Common myeloid progenitor, CD34-positive (primary cell): ENCODE data around the gene FUT8.

ENCODE experiments used
- CTCF ChIA-PET: fragments of 350-600 bp; sonication (Branson Sonifier 250); formaldehyde crosslinking; loops from one replicate; lab custom pipeline; 2021; ENCODE audit warnings: antibody characterized with exemption; lab: Charles Lee
- POLR2A ChIA-PET: fragments of 350-600 bp; sonication (Branson Sonifier 250); formaldehyde crosslinking; loops from one replicate; lab custom pipeline; 2021; ENCODE audit warnings: antibody characterized with exemption; lab: Charles Lee
- DNase-seq, 3 donors: peaks; one replicate each; pipeline versions ENCODE4 v3.0.0 to v3.0.0-alpha.2; 2013
- H3K27ac ChIP-seq, 2 experiments: 1 replicate in 1 of 2; 2 replicates in 1 of 2; pipeline ENCODE4 v1.7.0; 2013; ENCODE audit warnings: inconsistent platforms in 2 of 2, low read length in 2 of 2, mild to moderate bottlenecking in 2 of 2, low read depth in 1 of 2, moderate library complexity in 1 of 2; ENCODE audit not compliant: severe bottlenecking in 2 of 2, insufficient read depth in 1 of 2, poor library complexity in 1 of 2
- H3K27me3 ChIP-seq, 5 experiments: replicated peaks in 2 of 5; 1 replicate in 3 of 5; 2 replicates in 2 of 5; pipeline versions ENCODE4 v1.6.1 to v1.7.0; 2013; ENCODE audit warnings: low read length in 4 of 5, mild to moderate bottlenecking in 2 of 5, moderate library complexity in 2 of 5, inconsistent platforms in 1 of 5; ENCODE audit not compliant: insufficient read depth in 5 of 5, control insufficient read depth in 4 of 5
- H3K36me3 ChIP-seq, 4 experiments: 1 replicate in 2 of 4; 2 replicates in 2 of 4; pipeline versions ENCODE4 v1.6.1 to v1.7.0; 2013; ENCODE audit warnings: low read length in 3 of 4, control low read depth in 1 of 4, mild to moderate bottlenecking in 1 of 4; ENCODE audit not compliant: control insufficient read depth in 4 of 4, insufficient read depth in 4 of 4
- H3K4me1 ChIP-seq, 4 experiments: 1 replicate in 3 of 4; 2 replicates in 1 of 4; pipeline versions ENCODE4 v1.6.1 to v1.7.1; 2013; ENCODE audit warnings: low read length in 3 of 4, mild to moderate bottlenecking in 3 of 4, control low read depth in 1 of 4, inconsistent platforms in 1 of 4, moderate library complexity in 1 of 4; ENCODE audit not compliant: control insufficient read depth in 4 of 4, insufficient read depth in 4 of 4; ENCODE audit errors: control extremely low read depth in 1 of 4
- H3K4me3 ChIP-seq, 7 experiments: 1 replicate in 4 of 7; 2 replicates in 3 of 7; pipeline versions ENCODE4 v1.5.1 to v1.7.0; 2013; ENCODE audit warnings: mild to moderate bottlenecking in 7 of 7, low read length in 6 of 7, moderate library complexity in 6 of 7, inconsistent platforms in 2 of 7, low read depth in 2 of 7, control low read depth in 1 of 7; ENCODE audit not compliant: insufficient read depth in 4 of 7, control insufficient read depth in 1 of 7; ENCODE audit errors: extremely low read depth in 1 of 7
- H3K9me3 ChIP-seq, 5 experiments: 1 replicate in 4 of 5; 2 replicates in 1 of 5; pipeline versions ENCODE4 v1.6.1 to v1.7.1; 2013; ENCODE audit warnings: low read length in 4 of 5, mild to moderate bottlenecking in 2 of 5, inconsistent platforms in 1 of 5, low read depth in 1 of 5, moderate library complexity in 1 of 5; ENCODE audit not compliant: control insufficient read depth in 4 of 5, insufficient read depth in 2 of 5; ENCODE audit errors: control extremely low read depth in 1 of 5
- WGBS: methylation state at CpG from one replicate; pipeline ENCODE4 v1.1.5; 2013; ENCODE audit not compliant: insufficient coverage; 5-methylcytosine and 5-hydroxymethylcytosine counted together

Gene FUT8

DNA sequence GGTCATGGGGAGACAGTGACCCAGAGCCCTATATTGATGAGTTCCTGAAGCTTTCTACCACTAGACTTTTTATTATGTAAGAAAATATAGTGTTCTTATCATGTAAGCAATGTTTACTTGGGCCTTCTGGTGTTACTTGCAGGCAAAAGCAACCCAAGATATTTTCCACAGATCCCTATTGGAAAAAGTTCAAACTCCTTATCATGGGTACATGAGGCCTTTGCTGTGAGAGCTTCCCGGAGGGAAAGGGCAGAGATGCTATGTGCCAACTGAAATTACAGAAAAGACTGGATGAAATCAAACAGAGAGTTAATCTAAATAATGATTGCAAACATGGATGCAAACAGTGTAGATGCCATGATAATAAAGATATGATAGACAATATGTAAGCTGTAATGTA lies 361.5 kb downstream of the FUT8 start:
- WGBS: 100% methylated on average over 1 of the region's 1 CpG
- Histone ChIP-seq H3K9me3 (peaks cover 0 to under 1% (median 0%) of the 10 kb centered on the region in 5 experiments), H3K27me3 (peaks cover 0 to 2% (median 0%) of the 10 kb centered on the region in 5 experiments), H3K4me3 (no peak overlapping the region), H3K4me1 (peaks cover 2 to 15% (median 14%) of the 10 kb centered on the region in 4 experiments), H3K36me3 (no peaks in the 10 kb centered on the region), H3K27ac (no peak overlapping the region)
- POLR2A ChIA-PET: no interaction called here
- CTCF ChIA-PET: no interaction called here
- DNase-seq: no peak

DNA sequence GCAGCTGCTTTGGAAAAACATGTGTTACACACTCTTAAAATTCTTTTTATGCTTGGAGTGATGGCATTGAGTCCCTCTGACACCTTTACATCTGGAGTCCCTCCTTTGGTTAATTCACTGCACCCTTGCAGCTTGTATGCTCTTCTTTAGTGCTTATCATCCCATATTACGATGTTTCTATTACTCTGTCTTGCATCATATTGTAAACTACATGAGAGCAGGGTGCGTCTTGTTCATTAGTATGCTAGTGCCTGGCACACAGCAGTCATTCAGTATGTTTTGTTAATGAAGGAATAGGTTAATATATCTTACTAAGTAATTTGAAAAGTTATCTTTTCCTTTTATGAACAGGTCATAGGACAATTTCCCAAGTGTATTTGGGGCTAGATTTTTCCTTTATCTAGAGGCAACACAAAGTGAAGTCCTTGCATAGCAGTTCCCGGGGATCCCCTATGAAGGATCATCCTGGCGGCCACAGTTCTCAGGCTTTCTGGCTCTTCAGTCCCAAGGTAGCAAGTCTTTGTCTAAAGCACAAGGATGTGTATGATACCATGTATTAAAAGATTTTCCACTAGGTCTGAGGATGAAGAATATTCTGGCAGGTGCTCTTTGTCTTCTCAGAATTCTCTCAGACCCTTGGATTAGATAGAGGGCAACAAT lies 363.8 kb downstream of the FUT8 start:
- H3K9me3 ChIP-seq: no peaks in the 10 kb centered on the region
- WGBS: 100% methylated on average over 2 of the region's 4 CpGs
- ChIA-PET POLR2A (no interaction called here), CTCF (no interaction called here)
- no peaks in the 10 kb centered on the region for H3K36me3 ChIP-seq
- H3K4me1 ChIP-seq: peaks cover 2 to 15% (median 14%) of the 10 kb centered on the region in 4 experiments
- peaks cover 0 to 2% (median 0%) of the 10 kb centered on the region in 5 experiments for H3K27me3 ChIP-seq
- H3K4me3 ChIP-seq: no peak overlapping the region
- DNase-seq: no peak
- H3K27ac ChIP-seq: no peak overlapping the region

GRCh38 chr14:65780566-65780965 lies 368.0 kb downstream of the FUT8 start:
- Histone ChIP-seq H3K4me1 (no peaks in the 10 kb centered on the region), H3K27me3 (peaks cover 0 to 2% (median 0%) of the 10 kb centered on the region in 5 experiments), H3K36me3 (no peaks in the 10 kb centered on the region), H3K9me3 (no peaks in the 10 kb centered on the region), H3K27ac (no peak overlapping the region), H3K4me3 (no peak overlapping the region)
- POLR2A ChIA-PET: no interaction called here
- 86% methylated on average over 1 of the region's 2 CpGs for WGBS
- CTCF ChIA-PET: no interaction called here
- no peak for DNase-seq

DNA sequence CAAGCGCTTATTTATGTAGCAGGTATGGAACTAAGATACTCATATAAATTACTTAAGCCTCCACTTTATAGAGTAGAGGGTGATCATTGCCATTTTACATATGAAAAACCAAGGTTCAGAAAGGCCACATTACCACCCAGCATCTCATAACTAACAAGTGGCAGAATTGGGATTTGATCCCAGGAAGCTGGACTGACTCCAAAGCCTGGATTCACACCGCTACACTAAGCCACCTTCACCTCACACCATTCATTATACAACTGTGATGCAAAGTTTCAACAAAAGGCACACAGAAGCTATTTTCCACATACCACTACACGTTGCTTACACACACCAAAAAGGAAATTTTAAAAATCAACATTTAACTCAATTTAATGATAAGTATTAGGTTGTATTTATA lies 370.6 kb downstream of the FUT8 start:
- peaks cover 0 to 2% (median 0%) of the 10 kb centered on the region in 5 experiments for H3K27me3 ChIP-seq
- no peak overlapping the region for H3K27ac ChIP-seq
- no peak overlapping the region for H3K4me3 ChIP-seq
- no peaks in the 10 kb centered on the region for H3K4me1 ChIP-seq
- H3K9me3 ChIP-seq: no peaks in the 10 kb centered on the region
- 100% methylated on average over 1 of the region's 3 CpGs for WGBS
- CTCF ChIA-PET: no interaction called here
- no peak for DNase-seq
- H3K36me3 ChIP-seq: no peaks in the 10 kb centered on the region
- POLR2A ChIA-PET: interaction anchor here (0.6 kb wide), 1 partner anchor 11 kb away, joined by 3 read pairs; no protein-coding TSS in a partner anchor

DNA sequence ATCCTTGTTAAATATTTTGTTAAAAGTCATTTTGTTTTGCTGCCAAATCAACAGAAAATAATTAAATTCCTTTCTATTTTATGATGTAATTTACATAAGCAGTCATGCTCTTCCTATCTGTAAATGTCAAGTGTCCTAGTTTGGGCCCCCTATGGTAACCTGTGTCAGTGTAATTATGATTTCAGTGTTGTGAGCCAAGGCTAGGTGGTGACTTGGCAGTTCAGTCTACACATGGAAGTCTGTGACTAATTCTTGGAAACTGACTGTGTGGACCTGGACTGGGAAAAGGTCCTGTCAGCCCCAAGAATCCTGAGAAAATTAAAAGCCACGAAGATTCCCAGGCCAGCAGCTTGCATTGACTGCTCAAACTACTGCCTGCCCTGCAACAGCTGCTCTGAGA lies 371.0 kb downstream of the FUT8 start:
- H3K36me3 ChIP-seq: no peaks in the 10 kb centered on the region
- no peak overlapping the region for H3K4me3 ChIP-seq
- DNase-seq: no peak
- H3K27me3 ChIP-seq: peaks cover 0 to 2% (median 0%) of the 10 kb centered on the region in 5 experiments
- H3K27ac ChIP-seq: no peak overlapping the region
- no CpG with 5 or more reads among the region's 1 CpG for WGBS
- no peaks in the 10 kb centered on the region for H3K4me1 ChIP-seq
- CTCF ChIA-PET: no interaction called here
- H3K9me3 ChIP-seq: no peaks in the 10 kb centered on the region
- POLR2A ChIA-PET: interaction anchor here (0.6 kb wide), 1 partner anchor 11 kb away, joined by 3 read pairs; no protein-coding TSS in a partner anchor

DNA sequence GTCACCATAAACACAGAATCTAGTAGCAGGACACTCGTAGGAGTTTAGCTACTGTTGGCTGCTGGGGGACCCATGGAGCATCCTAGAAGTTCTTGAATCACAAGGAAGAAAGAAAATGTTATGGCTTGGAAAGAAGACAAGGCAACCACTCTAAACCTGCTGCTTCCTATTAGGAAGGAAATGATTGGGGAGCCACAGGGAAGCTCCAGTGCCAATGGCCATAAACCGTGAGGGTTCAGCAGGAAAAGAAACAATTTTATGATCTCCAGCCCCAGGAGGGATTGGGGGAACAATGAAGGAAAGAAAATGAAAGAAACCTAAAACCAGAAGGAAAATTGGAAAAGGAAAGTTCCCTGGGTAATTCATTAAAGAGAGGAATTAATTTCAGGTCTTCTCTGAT lies 372.0 kb downstream of the FUT8 start:
- H3K4me1 ChIP-seq: no peaks in the 10 kb centered on the region
- WGBS: 92% methylated on average over 2 of the region's 2 CpGs
- ChIA-PET POLR2A (no interaction called here), CTCF (no interaction called here)
- H3K27me3 ChIP-seq: peaks cover 0 to 2% (median 0%) of the 10 kb centered on the region in 5 experiments
- no peak overlapping the region for H3K4me3 ChIP-seq
- no peaks in the 10 kb centered on the region for H3K36me3 ChIP-seq
- no peak for DNase-seq
- no peak overlapping the region for H3K27ac ChIP-seq
- no peaks in the 10 kb centered on the region for H3K9me3 ChIP-seq

DNA sequence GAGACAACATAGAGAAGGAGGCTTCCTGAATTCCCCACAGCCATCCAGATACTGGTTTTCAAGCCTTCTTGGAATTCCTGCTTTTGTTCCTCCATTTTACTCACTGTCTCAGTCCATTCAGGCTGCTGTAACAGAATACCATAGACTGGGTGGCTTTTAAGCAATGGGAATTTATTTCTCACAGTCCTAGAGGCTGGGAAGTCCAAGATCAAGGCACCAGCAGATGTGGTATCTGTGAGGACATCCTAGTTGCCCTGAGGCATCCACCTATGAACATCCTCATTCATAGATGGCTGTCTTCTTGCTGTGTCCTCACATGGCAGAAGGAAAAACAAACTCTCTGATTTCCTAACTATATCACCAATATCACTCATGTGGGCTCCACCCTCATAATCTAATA lies 374.9 kb downstream of the FUT8 start:
- CTCF ChIA-PET: no interaction called here
- POLR2A ChIA-PET: no interaction called here

More for the DNA sequence above, 374.9 kb downstream of the FUT8 start:
- no peak overlapping the region for H3K27ac ChIP-seq
- no peak for DNase-seq
- no peak overlapping the region for H3K4me3 ChIP-seq
- no peaks in the 10 kb centered on the region for H3K9me3 ChIP-seq
- no peaks in the 10 kb centered on the region for H3K27me3 ChIP-seq
- H3K4me1 ChIP-seq: peaks cover 0 to 14% (median 3%) of the 10 kb centered on the region in 4 experiments
- no peaks in the 10 kb centered on the region for H3K36me3 ChIP-seq
